Keratinocyte (primary cell): ENCODE results near the gene INPP5E.

Source experiments
- CTCF ChIP-seq, 3 experiments: IDR thresholded peaks in 1 of 3; conservative IDR thresholded peaks in 1 of 3; optimal IDR thresholded peaks in 1 of 3; 2 replicates in 2 of 3; 3 replicates in 1 of 3; pipeline versions ENCODE3 to v1.5.1; 2011; ENCODE audit warnings: low read length in 3 of 3, mild to moderate bottlenecking in 3 of 3, moderate library complexity in 2 of 3, control low read depth in 1 of 3, inconsistent platforms in 1 of 3; ENCODE audit not compliant: insufficient read depth in 2 of 3; ENCODE audit errors: extremely low read depth in 1 of 3
- EZH2 ChIP-seq: IDR thresholded peaks from one replicate; pipeline ENCODE4 v1.6.1; 2012; ENCODE audit warnings: inconsistent platforms, mild to moderate bottlenecking, low read length, moderate library complexity

- TF ChIP-seq CTCF (optimal IDR thresholded peaks at IDR 0.05 in 1 of 3, IDR thresholded peaks at IDR 0.05 in 1 of 3, conservative IDR thresholded peaks at IDR 0.05 in 1 of 3; ENCODE audit: extremely low read depth in 1 of 3, insufficient read depth in 2 of 3, low read length in 3 of 3): no peak
- TF ChIP-seq EZH2: no peak
Measured at GRCh38 chr9:136476369-136477150, 36.9 kb upstream of the INPP5E start.
